GM21381 (cell line): Measurements from ENCODE around the gene PRUNE2.
"Not testable (repeated sequence)": the region's sequence is repeated elsewhere in the genome, so short reads cannot be mapped to it uniquely, and the experiment has no call there.

Experiments
- ATAC-seq: cut with Tn5 transposase; IDR thresholded peaks from one replicate; pipeline ENCODE4 v1.9.1; 2021; ENCODE audit warnings: mild to moderate bottlenecking, moderate library complexity; ENCODE audit not compliant: unreplicated experiment

The PRUNE2 gene

DNA sequence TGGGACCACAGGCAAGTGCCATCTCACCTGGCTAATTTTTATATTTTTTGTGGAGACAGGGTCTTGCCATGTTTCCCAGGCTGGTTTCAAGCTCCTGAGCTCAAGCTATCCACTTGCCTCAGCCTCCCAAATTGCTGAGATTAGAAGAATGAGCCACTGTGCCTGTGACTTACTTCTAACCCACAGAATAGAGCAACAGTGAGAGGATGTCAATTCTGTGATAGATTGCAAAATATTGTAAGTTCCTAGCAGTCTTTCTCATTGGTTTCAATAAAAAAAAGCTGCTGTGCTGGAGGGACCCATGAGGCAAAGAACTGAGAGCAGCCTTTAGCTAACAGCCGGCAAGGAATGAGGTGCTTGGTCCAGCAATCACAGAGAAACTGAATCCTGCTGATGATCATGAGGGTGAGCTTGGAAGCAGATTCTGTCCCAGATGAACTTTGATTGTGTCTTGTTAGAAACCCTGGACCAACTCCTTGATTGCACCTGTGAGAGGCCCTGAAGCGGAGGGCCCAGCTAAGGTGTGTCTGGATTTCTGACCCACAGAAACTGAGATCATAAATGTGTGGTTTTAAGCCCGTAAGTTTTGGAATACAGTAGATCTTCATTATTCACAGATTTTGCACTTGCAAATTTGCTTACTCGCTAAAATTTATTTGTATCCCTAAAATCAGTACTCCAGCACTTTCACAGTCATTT is 297.2 kb downstream of the PRUNE2 start:
- ATAC-seq: no peak

DNA sequence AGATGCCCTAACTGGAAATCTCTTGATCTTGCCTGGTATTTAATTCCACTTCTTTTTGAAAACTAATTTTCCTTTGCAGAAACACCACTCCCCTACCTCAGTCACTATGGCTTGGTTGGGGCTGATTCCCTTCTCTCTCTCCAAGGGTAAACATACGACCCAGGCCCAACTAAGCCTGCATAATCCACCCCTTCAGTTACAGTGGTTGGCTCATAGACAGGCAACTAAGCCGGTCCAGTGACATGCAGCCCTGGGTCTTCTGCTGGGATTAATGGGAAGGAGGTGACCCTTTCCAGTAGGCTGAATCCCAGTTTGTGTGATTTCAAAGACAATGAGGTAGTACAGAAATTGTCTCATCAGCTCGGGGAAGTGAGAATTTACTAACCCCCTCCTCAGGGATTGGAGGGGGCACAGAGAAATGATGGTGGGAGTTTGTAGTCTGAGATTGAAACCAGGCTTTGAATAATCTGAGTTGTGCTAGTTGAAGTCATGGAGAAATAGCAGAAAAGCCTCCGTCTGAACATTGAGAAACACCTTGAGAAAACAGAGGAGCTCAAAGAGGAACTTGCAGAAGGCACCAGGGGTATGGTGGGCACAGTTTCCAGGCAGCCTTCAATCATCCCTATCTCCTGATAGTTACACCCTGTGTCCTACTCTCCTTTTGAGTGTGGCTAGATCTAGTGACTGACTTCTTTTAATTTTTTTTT is 298.0 kb downstream of the PRUNE2 start:
- ATAC-seq: no peak

DNA sequence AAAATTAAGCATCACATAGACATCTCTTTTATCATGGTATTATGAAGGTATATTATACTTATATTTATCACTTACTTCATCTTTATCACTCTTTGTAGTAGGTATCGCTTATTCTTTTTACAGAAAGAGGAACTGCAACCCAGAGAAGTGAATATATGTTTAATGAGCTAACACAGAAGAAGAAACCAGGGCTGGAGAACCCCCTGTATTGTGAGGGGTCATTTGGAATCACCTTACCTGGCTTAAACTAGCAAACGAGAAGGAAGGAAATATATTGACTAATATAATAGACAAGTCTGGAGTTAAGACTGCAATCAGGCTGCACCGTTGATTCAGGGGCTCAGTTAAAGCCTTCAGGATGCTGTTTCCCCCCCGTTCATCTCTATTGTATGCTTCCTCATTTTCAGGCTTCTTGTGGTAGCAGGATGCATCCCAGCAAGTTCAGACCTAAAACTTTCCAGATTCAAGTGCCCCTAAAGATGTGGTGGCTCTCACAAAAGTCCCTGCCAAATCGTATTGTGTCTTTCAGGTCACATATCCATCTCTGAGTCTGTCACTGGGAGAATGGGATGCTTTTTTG is 300.5 kb downstream of the PRUNE2 start:
- ATAC-seq: peak; percentile 58

DNA sequence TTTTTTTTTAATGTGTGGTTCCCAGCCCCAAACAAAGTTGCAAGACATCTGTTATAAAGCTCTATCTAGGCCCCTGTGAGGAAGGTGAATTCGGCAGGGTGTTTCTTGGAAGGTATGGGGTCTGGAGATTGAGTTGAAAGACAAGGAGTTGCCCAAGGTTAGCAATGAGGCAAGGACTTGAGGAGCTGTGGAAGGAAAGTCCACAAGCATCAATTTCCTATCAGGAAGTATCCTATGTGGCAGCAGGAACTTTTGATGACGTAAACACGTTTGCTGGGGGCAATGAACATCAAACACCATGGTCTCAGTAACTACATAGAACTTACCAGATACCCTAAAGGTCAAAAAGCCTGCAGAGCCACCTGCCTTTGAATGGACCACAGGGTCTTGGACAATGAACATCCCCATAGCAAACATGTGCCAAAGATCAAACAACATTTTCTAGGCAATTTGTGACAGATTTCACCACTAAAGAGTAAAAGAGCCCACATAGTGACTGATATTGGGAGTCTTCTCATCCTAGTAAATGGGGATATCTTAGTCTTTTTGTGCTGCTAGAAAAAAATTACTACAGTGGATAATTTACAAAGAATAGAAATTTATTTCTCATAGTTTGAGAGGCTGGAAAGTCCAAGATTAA is 301.9 kb downstream of the PRUNE2 start:
- ATAC-seq: no peak

DNA sequence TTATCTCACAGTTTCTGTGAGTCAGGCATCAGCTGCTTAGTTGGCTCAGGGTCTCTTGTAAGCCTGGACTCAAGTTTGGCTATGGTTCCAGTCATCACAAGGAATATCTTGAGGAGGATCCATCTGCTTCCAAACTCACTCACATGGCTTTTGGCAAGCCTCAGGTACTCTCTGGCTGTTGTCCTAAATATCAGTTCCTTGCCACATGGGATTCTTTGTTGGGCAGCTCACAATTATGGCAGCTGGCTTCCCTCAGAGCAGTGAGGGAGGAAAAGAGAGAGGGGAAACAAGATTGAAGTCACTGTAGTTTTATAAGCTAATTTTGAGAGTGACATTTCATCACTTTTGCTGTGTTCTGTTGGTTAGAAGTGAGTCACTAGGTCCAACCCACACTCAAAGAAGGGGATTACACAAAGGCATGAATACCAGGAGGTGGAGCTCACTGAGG is 302.4 kb downstream of the PRUNE2 start:
- no peak for ATAC-seq

DNA sequence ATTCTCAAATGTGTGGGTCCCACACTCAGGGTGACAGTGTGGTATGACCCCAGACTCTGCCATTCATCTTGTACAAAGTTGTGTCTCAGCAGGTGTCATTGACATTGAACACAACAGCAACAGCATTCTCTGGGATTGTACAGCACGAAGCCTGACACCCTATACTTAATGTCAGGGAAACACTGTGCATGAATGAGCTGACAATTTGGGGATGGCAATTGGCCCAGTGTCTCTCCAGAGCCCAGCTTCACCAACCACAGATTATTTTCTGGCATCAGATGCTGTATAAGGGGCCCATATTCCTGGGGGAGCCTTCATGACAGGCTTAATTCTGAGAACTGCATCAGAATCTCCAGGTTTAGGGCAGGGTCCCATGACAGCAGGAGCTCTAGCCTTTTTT is 303.7 kb downstream of the PRUNE2 start:
- no peak for ATAC-seq

DNA sequence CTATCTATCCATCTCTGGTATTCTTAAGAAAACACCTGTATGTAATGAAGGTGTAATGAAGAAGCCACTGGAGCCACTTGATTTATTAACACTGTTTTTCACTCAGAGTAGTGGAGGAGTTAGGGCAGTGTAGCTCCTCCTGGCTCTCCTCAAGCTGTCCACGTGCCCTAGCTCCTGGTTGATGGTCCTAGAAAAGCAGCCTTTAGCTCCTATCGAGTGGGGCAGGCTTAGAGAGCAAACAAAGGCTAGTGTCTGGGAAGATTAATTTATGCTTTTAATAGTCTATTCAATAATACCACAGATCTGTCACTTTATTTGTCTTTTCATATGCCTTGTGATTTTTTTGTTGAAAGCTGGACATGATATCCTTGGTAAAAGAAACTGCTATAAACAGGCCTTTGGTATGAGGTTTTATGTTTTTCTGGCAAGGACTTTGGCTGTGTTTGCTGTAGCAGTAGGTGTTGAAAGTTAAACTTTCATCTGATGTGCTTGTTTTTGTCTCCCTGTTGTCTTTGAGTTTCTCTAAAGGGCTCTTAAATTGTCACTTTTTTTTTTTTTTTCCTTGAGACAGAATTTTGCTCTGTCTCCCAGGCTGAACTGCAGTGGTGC is 305.8 kb downstream of the PRUNE2 start:
- no peak for ATAC-seq

DNA sequence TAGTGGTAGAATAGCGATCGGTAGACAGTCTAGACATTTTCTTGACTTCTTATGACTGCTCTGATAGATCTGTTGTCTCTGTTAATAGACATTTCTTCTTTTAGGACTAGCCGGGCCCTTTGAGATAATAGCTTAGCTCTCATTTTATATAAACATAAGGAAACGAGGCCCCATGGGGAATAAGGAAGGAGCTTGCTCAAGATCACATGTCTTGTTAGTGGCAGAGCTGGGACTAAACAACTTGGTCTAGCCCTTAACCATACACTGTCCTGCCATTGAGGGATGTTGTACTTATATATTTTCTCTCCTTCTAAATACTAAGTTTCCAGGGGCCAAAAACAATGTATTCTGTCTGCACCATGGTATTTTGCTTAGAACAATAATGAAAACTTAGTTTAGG is 306.9 kb downstream of the PRUNE2 start:
- no peak for ATAC-seq

DNA sequence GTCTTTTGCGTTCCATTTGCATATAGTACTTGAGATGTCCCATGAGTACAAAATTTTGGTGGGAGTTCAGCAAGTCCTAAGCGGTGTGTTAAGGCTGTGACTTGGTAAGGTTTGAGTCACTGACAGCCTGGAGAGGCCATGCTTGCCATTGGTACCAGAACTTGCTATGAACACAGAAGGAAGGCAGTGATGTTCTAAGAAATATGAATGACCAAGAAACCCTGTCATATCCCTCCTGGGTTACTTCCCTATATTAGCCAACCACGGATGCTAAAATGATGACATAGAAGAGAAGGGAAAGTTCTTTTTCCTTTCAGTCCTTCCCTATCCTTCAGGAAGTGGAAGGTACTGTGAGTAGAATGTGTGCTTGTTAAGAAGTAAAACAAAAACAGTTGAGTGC is 310.3 kb downstream of the PRUNE2 start:
- ATAC-seq: no peak

DNA sequence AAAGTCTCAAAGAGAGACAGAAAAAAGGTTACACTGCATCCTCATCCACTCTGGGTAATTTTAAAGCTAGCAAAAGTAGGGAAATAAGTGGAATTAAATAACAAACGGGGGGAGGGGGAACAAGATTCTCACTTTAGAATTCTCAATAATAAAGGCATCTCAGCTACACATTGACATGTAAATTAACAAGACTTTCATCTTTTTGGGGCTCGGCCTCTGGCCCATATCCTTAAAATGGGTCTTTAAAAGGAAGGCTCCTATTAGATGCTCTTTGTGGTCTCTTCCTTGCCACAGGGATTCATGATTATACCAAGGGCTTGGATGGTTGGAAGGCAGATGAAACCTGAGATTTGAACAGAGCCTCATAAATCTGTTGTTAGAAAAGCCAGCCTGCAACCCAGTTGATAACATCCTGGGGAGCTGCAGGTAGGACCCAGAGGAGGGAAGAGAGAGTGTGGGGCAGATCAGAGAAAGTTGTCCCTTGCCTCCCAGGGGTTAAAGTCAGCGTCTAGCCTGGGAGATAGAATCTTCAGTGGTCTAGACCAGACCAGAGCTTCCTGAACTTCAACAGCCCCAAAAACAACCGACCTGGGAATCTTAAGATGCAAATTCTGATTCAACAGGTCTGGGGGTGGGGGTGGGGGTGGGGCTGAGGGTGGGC is 311.0 kb downstream of the PRUNE2 start:
- no peak for ATAC-seq

DNA sequence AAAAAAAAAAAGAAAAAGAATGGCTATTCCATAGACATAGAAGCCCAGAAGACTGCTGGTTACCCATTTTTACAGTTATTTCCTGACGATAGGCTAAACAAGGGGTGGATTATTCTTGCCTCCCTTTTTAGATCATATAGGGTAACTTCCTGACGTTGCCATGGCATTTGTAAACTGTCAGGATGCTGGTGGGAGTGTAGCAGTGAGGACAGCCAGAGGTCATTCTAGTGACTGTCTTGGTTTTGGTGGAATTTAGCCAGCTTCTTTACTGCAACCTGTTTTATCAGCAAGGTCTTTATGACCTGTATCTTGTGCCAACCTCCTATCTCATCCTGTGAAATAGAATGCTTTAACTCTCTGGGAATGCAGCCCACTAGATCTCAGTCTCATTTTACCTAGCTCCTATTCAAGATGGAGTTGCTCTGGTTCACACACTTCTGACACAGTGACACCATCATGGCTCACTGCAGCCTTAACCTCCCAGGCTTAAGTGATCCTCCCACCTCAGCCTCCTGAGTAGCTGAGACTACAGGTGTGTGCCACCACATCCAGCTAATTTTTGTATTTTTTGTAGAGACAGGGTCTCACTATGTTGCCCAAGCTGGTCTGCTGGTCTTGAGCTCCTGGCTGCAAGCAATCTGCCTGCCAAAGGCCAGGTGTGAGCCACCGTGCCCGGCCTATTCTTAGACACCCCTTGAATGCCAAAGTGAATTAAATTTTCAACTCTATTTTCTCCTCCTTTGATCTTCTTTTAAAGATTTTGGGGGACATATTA is 311.8 kb downstream of the PRUNE2 start:
- not testable (repeated sequence) for ATAC-seq

DNA sequence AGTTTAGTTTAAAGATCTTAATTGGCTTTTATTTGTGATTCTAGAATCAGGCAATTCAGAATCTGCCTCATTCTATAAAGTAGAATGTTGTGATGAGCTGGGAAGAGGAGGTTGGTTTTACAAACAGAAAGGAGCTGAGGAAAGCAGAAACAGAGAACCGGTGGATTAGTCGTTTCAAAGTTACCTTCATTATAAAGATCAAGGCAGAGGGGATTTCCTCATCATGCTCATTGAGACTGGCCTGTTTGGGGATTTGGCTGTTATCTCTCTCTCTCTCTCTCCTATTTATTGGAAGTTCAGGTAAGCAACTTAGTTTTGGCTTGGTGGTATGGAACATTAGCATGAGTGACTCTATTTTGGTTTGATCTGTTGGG is 313.0 kb downstream of the PRUNE2 start:
- no peak for ATAC-seq

DNA sequence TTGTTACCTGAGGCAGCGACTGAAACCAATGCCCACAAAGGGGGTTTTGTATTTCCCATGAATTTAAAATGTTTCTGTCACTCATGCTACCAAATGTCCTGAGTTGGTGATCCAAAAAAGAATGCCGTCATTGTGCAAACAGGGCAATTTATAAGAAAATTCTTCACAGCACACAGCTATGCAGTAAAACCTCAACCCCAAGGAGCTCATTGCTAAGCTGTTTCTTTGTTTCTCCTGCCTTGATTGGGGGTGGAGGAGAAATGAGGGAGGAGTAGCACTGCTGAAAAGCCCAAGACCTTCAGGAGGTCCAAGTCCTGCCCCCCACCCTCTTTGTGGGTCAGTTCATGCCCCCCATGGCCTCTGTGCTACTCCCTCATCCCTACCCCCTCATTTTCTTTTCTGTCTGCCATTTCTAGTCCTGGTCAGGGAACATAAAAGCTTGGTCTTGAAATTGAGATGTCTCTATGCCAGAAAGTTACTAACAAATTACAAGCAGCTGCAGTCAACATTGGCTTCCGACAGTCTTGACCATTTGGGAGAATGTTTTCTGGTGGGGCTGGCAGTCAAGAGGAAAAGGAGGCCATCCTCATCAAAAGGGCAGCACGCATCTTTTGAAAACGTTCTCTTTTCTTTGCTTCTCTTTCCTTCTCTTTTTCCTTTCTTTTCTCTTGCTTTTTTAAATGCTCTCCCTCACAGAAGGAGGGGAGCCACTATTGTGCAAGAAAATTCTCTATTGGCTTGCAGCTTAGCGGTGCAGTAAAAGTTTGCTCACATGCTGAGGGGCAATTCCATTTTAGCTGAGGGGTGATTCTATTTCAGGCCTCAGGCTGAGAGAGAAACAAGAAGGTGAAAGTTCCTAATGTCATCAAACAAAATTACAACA is 313.6 kb downstream of the PRUNE2 start:
- ATAC-seq: no peak

DNA sequence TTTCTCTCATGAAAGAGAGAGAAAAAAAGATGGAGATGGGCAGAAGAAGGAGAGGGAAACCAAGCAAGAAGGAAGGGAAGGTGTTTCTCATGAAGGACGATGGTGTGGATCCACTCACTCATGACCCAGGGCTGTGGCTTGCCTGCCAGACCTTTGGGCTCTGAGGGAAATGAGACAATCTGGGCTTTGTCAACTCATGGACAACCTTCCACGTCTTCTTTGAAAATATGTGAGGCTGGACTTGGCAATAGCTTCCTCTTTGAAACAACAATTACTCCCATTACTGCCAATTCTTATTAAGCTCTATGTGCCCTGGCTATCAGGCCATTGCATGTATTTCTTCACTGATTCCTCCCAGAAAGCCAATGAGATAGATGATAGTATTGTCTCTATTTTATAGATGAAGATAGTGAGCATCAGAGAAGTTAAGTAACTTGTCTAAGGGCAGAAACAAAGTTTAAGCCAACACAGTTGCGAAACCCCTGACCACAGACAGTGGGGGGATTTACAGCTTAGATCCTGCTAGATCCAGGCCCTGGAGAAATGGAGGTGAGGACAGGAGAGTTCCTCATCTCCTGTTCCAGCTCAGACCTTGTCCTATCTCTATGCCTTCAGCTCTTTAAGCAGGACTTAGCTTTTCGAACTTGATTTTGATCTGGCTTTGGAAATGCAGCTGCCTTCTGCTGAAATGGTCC is 314.5 kb downstream of the PRUNE2 start:
- no peak for ATAC-seq

DNA sequence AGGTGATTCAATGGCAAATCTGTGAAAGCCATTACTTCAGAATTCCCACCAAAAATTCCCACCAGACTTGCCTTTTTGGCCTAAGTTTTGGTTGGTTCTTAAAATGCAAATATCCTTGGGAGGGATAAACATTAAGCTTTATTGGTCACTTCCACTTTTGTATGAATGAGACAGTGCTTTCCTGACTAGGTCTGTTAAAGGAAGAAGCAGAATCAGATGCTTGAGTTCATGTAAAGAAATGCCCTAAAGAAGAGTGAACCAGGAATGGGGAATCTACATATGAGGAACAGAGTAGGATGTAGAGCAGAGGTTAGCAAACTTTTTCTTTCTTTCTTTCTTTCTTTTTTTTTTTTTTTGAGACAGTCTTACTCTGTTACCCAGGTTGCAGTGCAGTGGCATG is 317.6 kb downstream of the PRUNE2 start:
- ATAC-seq: no peak

DNA sequence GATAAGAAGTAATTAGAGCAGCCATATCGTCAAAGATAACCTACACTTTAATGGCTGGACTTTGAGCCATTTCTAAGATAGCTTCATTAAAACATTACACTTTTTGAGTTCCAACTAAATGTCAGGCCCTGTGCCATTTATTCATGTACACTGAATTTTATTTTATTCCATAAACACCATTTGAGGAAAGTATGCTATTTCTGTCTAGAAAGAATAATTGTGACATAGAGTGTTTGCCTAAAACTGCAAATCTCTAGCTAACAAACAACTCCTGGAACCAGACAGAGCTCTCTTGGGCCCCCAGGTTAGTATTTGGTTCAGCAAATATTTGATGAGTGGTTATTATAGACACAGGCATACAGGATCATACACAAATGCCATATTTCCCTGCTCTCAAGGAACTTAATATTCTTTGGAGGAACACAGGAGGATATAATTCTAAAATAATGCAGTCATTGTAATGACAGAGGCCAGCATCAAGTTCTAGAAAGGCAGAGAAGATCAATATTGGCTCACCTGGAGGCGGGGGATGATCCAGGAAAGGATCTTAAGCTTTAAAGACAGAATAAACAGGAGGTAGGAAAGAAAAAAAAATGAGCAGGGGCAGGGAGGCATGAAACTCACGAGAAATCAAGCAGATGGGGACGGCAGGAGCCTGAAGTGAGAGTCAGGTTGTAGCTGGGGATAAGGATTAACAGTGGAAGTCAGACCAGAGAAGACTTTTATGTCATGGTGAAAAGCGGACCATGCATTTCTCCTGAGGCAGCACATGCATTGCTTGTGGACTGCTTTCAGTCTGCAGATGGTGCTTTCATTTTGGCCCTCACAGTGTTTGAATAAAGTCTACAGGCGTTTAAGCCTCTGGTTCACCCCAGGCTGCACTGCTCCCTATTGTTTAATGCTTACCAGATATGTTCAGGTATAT is 319.3 kb downstream of the PRUNE2 start:
- ATAC-seq: no peak
